ENCODE data around the gene SMIM20.

The SMIM20 gene

DNA sequence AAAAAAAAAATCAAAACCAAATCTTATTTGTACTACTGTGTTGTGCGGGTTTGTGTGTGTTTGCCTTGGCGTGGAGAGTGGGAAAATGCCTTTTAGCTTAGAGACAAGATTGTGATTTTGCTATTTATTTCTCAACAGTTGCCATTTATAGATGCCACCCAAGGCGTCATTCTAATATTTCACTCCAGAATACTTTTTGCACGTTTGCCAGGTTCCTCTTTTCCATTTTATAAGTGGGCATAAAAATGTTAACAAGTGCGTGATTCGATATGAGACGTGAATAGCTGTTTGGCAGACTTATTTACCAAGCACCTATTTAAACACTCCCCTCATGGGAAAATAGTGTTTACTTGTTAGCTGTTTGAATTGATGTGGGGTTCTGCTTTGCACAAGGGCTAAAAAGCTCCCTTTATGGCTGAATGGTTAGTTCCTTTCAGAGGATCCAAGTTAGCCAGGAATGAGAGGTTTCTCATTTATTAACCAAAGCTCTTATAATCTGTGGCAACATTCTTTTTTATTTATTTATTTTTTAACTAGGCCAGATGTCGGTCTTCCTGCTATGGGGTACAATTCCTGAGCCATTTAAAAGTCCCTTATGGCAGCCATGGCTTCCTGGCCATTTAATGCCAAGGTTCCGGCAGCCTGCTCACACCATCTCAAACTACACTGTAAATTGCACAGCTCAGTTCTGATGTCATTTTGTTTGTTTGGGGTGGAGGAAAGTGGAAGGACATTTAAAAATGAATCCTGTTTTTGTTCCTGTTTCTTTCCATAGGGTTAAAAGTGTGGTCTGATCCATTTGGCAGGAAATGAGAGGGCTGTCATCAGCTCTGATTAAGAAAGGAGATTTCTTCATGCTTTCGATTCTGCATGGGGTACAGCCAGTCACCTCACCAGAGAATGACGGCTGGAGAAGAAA lies 14.6 kb downstream of the SMIM20 start:
- no peaks in the 10 kb centered on the region for H3K27me3 ChIP-seq (ENCODE audit: control insufficient read depth, low read length)
- H3K27ac ChIP-seq (ENCODE audit: low read depth, low read length): no peak overlapping the region
- H3K4me2 ChIP-seq (ENCODE audit: low read length): no peak overlapping the region
- peaks cover 23% of the 10 kb centered on the region for H3K79me2 ChIP-seq (ENCODE audit: control insufficient read depth, low read length)
- no peak overlapping the region for H3K4me3 ChIP-seq (ENCODE audit: low read length)
- peaks cover 37% of the 10 kb centered on the region for H3K36me3 ChIP-seq (ENCODE audit: control insufficient read depth, low read length)
- H3K4me1 ChIP-seq (ENCODE audit: control insufficient read depth, low read length): peaks cover 13% of the 10 kb centered on the region
- no peaks in the 10 kb centered on the region for H4K20me1 ChIP-seq (ENCODE audit: control insufficient read depth, insufficient read depth, low read depth, low read length)
- no peaks in the 10 kb centered on the region for H3F3A ChIP-seq (ENCODE audit: control insufficient read depth, insufficient read depth)
- TF ChIP-seq, protein P1, sequence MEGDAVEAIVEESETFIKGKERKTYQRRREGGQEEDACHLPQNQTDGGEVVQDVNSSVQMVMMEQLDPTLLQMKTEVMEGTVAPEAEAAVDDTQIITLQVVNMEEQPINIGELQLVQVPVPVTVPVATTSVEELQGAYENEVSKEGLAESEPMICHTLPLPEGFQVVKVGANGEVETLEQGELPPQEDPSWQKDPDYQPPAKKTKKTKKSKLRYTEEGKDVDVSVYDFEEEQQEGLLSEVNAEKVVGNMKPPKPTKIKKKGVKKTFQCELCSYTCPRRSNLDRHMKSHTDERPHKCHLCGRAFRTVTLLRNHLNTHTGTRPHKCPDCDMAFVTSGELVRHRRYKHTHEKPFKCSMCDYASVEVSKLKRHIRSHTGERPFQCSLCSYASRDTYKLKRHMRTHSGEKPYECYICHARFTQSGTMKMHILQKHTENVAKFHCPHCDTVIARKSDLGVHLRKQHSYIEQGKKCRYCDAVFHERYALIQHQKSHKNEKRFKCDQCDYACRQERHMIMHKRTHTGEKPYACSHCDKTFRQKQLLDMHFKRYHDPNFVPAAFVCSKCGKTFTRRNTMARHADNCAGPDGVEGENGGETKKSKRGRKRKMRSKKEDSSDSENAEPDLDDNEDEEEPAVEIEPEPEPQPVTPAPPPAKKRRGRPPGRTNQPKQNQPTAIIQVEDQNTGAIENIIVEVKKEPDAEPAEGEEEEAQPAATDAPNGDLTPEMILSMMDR (IDR thresholded peaks at IDR 0.05; ENCODE audit: low read depth, low read length, poor library complexity, severe bottlenecking): no peak
- TF ChIP-seq EZH2phosphoT487 (IDR thresholded peaks at IDR 0.05; ENCODE audit: borderline replicate concordance, low read length): no peak
- H3K9me2 ChIP-seq (replicated peaks; ENCODE audit: control insufficient read depth, low read length): no peaks in the 10 kb centered on the region
- no peaks in the 10 kb centered on the region for H3K9me3 ChIP-seq (ENCODE audit: control insufficient read depth, insufficient read depth, low read length)

DNA sequence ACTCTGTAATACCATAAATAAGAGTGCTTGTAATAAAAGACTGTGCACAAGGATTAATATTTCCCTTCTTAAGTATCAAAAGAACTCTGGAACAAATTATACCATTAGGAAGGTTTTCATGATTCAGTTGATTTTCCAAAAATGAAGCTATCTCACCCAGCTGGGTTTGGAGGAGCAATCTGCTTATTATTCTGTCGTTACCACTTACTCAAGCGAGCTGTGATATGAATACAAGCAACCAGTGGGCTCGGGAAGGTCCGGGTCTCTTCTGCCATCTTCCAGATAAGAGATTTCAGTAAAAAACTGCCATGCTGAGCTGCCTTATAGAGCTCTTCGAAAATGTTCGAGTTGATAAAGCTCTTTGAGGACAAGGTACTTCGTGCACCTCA lies 15.3 kb downstream of the SMIM20 start:
- Histone ChIP-seq H3K27ac (ENCODE audit: low read depth, low read length) (no peak overlapping the region), H3K36me3 (ENCODE audit: control insufficient read depth, low read length) (peaks cover 37% of the 10 kb centered on the region), H3K4me3 (ENCODE audit: low read length) (no peak overlapping the region), H3F3A (ENCODE audit: control insufficient read depth, insufficient read depth) (no peaks in the 10 kb centered on the region), H3K27me3 (ENCODE audit: control insufficient read depth, low read length) (no peaks in the 10 kb centered on the region), H3K9me3 (ENCODE audit: control insufficient read depth, insufficient read depth, low read length) (no peaks in the 10 kb centered on the region), H3K4me1 (ENCODE audit: control insufficient read depth, low read length) (peaks cover 13% of the 10 kb centered on the region), H3K9me2 (replicated peaks; ENCODE audit: control insufficient read depth, low read length) (no peaks in the 10 kb centered on the region), H3K4me2 (ENCODE audit: low read length) (no peak overlapping the region), H4K20me1 (ENCODE audit: control insufficient read depth, insufficient read depth, low read depth, low read length) (no peaks in the 10 kb centered on the region), H3K79me2 (ENCODE audit: control insufficient read depth, low read length) (peaks cover 19% of the 10 kb centered on the region)
- TF ChIP-seq EZH2phosphoT487 (IDR thresholded peaks at IDR 0.05; ENCODE audit: borderline replicate concordance, low read length): no peak
- TF ChIP-seq, protein P1 (IDR thresholded peaks at IDR 0.05; ENCODE audit: low read depth, low read length, poor library complexity, severe bottlenecking): no peak

DNA sequence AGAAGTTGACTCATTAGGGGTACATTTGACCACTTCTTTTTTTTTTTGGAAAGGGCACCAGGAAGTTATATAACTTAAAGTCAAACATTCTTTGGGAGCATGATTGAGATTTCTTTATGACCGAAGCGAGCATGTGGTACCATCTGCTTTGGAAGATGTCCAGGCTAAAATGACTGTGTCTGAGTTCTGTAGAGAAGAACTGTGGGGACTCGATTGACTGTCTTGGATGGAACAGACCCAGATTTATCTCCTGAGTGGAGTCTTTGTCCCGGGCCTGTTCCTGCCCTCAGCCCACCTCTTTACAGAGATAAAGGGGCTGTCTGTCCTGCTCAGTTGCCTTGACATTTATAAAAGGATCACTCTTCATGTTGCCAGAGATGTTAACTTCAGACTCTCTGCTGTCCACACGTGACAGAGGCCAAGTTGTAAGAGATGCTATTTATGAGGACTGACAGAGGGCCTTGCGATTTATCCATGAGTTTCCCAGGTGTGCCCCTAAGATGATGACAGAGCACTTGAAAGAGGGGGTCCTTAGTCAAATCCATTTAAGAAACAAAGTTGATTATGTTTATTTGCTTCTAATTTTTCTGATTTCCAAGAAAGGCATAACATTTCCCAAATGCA lies 16.8 kb downstream of the SMIM20 start:
- H3K27me3 ChIP-seq (ENCODE audit: control insufficient read depth, low read length): no peaks in the 10 kb centered on the region
- H3K9me2 ChIP-seq (replicated peaks; ENCODE audit: control insufficient read depth, low read length): no peaks in the 10 kb centered on the region
- H3K4me1 ChIP-seq (ENCODE audit: control insufficient read depth, low read length): peaks cover 7% of the 10 kb centered on the region
- H3K36me3 ChIP-seq (ENCODE audit: control insufficient read depth, low read length): peaks cover 37% of the 10 kb centered on the region
- H3K4me2 ChIP-seq (ENCODE audit: low read length): no peak overlapping the region
- no peak overlapping the region for H3K4me3 ChIP-seq (ENCODE audit: low read length)
- peaks cover 14% of the 10 kb centered on the region for H3K79me2 ChIP-seq (ENCODE audit: control insufficient read depth, low read length)
- H3K27ac ChIP-seq (ENCODE audit: low read depth, low read length): no peak overlapping the region
- TF ChIP-seq, protein P1 (IDR thresholded peaks at IDR 0.05; ENCODE audit: low read depth, low read length, poor library complexity, severe bottlenecking): no peak
- TF ChIP-seq EZH2phosphoT487 (IDR thresholded peaks at IDR 0.05; ENCODE audit: borderline replicate concordance, low read length): no peak
- H3F3A ChIP-seq (ENCODE audit: control insufficient read depth, insufficient read depth): no peaks in the 10 kb centered on the region
- H4K20me1 ChIP-seq (ENCODE audit: control insufficient read depth, insufficient read depth, low read depth, low read length): no peaks in the 10 kb centered on the region
- no peaks in the 10 kb centered on the region for H3K9me3 ChIP-seq (ENCODE audit: control insufficient read depth, insufficient read depth, low read length)

Data from DOHH2 (cell line).